H1 (cell line): ENCODE measurements around the gene SBK1. TPM values are rescaled to one million over a fixed set of nuclear protein-coding genes. Genes with fewer than 3 reads are reported as not detected.

Experiments used
- EGR1 ChIP-seq: IDR thresholded peaks from 2 replicates; pipeline ENCODE4 v1.6.1; 2011; ENCODE audit warnings: low read depth, low read length, borderline replicate concordance
- HDAC6 ChIP-seq: IDR thresholded peaks from one replicate; pipeline ENCODE4 v1.7.1; 2012; ENCODE audit warnings: low read depth, mild to moderate bottlenecking, inconsistent platforms, low read length, moderate library complexity
- polyA plus RNA-seq, 7 experiments: library from polyadenylated mRNA; depleted of rRNA in 3 of 7; stranded (reverse) in 5 of 7; unstranded in 2 of 7; fragments of >200 nt in 5 of 7; fragments of 200-250 nt in 2 of 7; gene quantifications; 1 replicate in 5 of 7; 2 replicates in 1 of 7; 4 replicates in 1 of 7; pipeline versions ENCODE4 v1.2.1 to v1.2.3, GENCODE V29; 2011 to 2013; ENCODE audit warnings: missing spikeins in 2 of 7, mixed read lengths in 2 of 7
- total RNA-seq: library from RNA; stranded (reverse); fragmentation: NEBNext Ultra II Directional; extraction: Animal tissue kit (Norgen Biotek cat#: 25700); gene quantifications from 2 replicates; pipeline ENCODE4 v1.2.1, GENCODE V29; 2021

SBK1 gene
- total and polyA plus RNA-seq, 2 of the 8 experiments (the other 6 are each of a cell fraction or from before 2014, with no cell fraction given), result 18.2 to 73.9 TPM

DNA sequence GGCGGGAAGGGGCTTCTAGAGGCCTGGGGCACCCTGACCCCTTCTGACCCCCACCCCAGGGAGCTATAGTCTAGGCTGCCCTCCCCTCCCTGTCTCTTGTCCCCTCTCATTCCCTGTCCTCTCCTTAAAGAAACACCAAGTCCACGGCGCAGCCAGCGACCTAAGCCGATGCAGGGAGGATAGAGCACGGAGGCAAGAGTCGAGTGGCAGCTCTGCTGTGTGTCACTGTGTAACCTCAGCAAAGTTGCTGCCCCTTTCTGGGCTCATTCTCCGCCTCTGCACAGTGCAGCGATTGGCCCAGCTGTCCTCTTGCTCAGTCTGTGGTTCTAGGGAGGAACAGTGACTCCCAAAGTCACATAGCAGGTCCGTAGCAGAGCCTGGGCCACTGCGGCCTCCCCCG, 36.5 kb upstream of the SBK1 start (continued):
- no peak for TF ChIP-seq EGR1
- TF ChIP-seq HDAC6, result no peak
- TF ChIP-seq, all 59 proteins: peak for 0
